Measurements from ENCODE around the gene NECAB3. TPM values are rescaled to one million over a fixed set of nuclear protein-coding genes. Genes with fewer than 3 reads are reported as not detected.

Gene NECAB3
- total and polyA plus RNA-seq, 2 donors (not counting 1 experiment from before 2014, with no cell fraction given), result 8.5 to 11.8 TPM

- no peak overlapping the region for H3K4me3 ChIP-seq (ENCODE audit: control extremely low read depth in 1 of 5, extremely low read depth in 1 of 5, insufficient read depth in 1 of 5, low read depth in 2 of 5, low read length in 4 of 5)
- no peaks in the 10 kb centered on the region for H3K4me1 ChIP-seq (ENCODE audit: control insufficient read depth in 2 of 2, insufficient read depth in 2 of 2, low read length in 2 of 2)
- H2AFZ ChIP-seq (ENCODE audit: insufficient read depth, low read depth, low read length, poor library complexity, severe bottlenecking), result no peak overlapping the region
- H4K20me1 ChIP-seq (ENCODE audit: control insufficient read depth, insufficient read depth, low read length, poor library complexity, severe bottlenecking), result no peaks in the 10 kb centered on the region
- no peaks in the 10 kb centered on the region for H3K27me3 Mint-ChIP-seq
- intact Hi-C loops (cut with micrococcal nuclease), result no loop called here
- H3K4me2 ChIP-seq (replicated peaks; ENCODE audit: low read depth, low read length, poor library complexity, severe bottlenecking), result no peak overlapping the region
- POLR2A ChIA-PET, result no interaction called here
- DNase-seq (no peak), ATAC-seq (ENCODE audit: low read depth) (no peak)
- H3K4me3 Mint-ChIP-seq, result no peak overlapping the region
- H3K9me3 Mint-ChIP-seq (ENCODE audit: insufficient read depth), result no peaks in the 10 kb centered on the region
- no peaks in the 10 kb centered on the region for H3K79me2 ChIP-seq (ENCODE audit: control insufficient read depth, insufficient read depth, low read length)
- no peak overlapping the region for H3K27ac Mint-ChIP-seq
- 98% methylated on average over 28 of the region's 28 CpGs for WGBS (ENCODE audit: insufficient coverage)
- H3K27me3 ChIP-seq (replicated peaks in 1 of 4; ENCODE audit: control extremely low read depth in 1 of 4, control insufficient read depth in 3 of 4, insufficient read depth in 4 of 4, low read length in 3 of 4), result no peaks in the 10 kb centered on the region
- H3K9me3 ChIP-seq (ENCODE audit: control extremely low read depth in 1 of 3, control insufficient read depth in 2 of 3, insufficient read depth in 1 of 3, low read length in 2 of 3), result no peaks in the 10 kb centered on the region
- peaks cover 4% of the 10 kb centered on the region for H3K4me1 Mint-ChIP-seq
- no peak overlapping the region for H3K27ac ChIP-seq (ENCODE audit: low read length in 2 of 2)
- no peak for TF ChIP-seq EZH2 (IDR thresholded peaks at IDR 0.05; ENCODE audit: borderline replicate concordance, insufficient read depth, low read depth, low read length, poor library complexity, severe bottlenecking)
- TF ChIP-seq, protein P1, sequence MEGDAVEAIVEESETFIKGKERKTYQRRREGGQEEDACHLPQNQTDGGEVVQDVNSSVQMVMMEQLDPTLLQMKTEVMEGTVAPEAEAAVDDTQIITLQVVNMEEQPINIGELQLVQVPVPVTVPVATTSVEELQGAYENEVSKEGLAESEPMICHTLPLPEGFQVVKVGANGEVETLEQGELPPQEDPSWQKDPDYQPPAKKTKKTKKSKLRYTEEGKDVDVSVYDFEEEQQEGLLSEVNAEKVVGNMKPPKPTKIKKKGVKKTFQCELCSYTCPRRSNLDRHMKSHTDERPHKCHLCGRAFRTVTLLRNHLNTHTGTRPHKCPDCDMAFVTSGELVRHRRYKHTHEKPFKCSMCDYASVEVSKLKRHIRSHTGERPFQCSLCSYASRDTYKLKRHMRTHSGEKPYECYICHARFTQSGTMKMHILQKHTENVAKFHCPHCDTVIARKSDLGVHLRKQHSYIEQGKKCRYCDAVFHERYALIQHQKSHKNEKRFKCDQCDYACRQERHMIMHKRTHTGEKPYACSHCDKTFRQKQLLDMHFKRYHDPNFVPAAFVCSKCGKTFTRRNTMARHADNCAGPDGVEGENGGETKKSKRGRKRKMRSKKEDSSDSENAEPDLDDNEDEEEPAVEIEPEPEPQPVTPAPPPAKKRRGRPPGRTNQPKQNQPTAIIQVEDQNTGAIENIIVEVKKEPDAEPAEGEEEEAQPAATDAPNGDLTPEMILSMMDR (IDR thresholded peaks at IDR 0.05), result no peak
- CTCF ChIA-PET, result interaction anchor here (0.7 to 1.2 kb wide), 2 partner anchors 23 to 187 kb away, joined by 4 read pairs; no protein-coding TSS in a partner anchor
- peaks cover 0 to 48% of the 10 kb centered on the region in 2 experiments for H3K36me3 ChIP-seq (replicated peaks in 1 of 2; ENCODE audit: control extremely low read depth in 1 of 2, control insufficient read depth in 1 of 2, extremely low read depth in 1 of 2, insufficient read depth in 2 of 2, low read length in 1 of 2)
- no peak overlapping the region for H3K9ac ChIP-seq (ENCODE audit: low read length)
Observed at GRCh38 chr20:33644313-33645071, 29.7 kb downstream of the NECAB3 start.

DNA sequence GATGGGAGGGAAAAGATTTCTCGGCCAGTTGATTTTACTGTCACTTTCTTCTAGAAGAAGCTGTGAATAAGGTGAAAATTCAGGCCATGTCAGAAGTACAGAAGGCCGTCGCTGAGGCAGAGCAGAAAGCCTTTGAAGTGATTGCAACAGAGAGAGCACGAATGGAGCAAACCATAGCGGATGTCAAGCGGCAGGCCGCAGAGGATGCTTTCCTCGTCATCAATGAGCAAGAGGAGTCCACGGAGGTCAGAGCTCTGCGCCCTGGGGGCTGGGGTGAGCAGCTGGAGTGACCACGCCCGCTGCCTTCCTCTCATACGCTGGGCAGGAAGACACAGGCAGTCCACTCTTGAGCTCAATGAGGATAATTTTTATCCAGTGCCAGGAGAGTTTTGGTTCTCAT is 33.9 kb downstream of the NECAB3 start:
- peaks cover 0 to 63% of the 10 kb centered on the region in 2 experiments for H3K36me3 ChIP-seq (replicated peaks in 1 of 2; ENCODE audit: control extremely low read depth in 1 of 2, control insufficient read depth in 1 of 2, extremely low read depth in 1 of 2, insufficient read depth in 2 of 2, low read length in 1 of 2)
- POLR2A ChIA-PET, result interaction anchor here (0.6 kb wide), 1 partner anchor 174 kb away, joined by 3 read pairs; no protein-coding TSS in a partner anchor
- H3K27ac ChIP-seq (ENCODE audit: low read length in 2 of 2), result no peak overlapping the region
- Mint-ChIP-seq H3K4me1 (no peaks in the 10 kb centered on the region), H3K27ac (no peak overlapping the region), H3K27me3 (no peaks in the 10 kb centered on the region), H3K9me3 (ENCODE audit: insufficient read depth) (no peaks in the 10 kb centered on the region), H3K4me3 (no peak overlapping the region)
- CTCF ChIA-PET, result no interaction called here
- DNase-seq (no peak), ATAC-seq (ENCODE audit: low read depth) (no peak)
- H3K4me2 ChIP-seq (replicated peaks; ENCODE audit: low read depth, low read length, poor library complexity, severe bottlenecking), result no peak overlapping the region
- TF ChIP-seq, protein P1 (IDR thresholded peaks at IDR 0.05), result no peak
- no peak for TF ChIP-seq EZH2 (IDR thresholded peaks at IDR 0.05; ENCODE audit: borderline replicate concordance, insufficient read depth, low read depth, low read length, poor library complexity, severe bottlenecking)
- H3K9me3 ChIP-seq (ENCODE audit: control extremely low read depth in 1 of 3, control insufficient read depth in 2 of 3, insufficient read depth in 1 of 3, low read length in 2 of 3), result no peaks in the 10 kb centered on the region
- no peaks in the 10 kb centered on the region for H4K20me1 ChIP-seq (ENCODE audit: control insufficient read depth, insufficient read depth, low read length, poor library complexity, severe bottlenecking)
- H3K79me2 ChIP-seq (ENCODE audit: control insufficient read depth, insufficient read depth, low read length), result no peaks in the 10 kb centered on the region
- no peak overlapping the region for H3K9ac ChIP-seq (ENCODE audit: low read length)
- H3K4me1 ChIP-seq (ENCODE audit: control insufficient read depth in 2 of 2, insufficient read depth in 2 of 2, low read length in 2 of 2), result no peaks in the 10 kb centered on the region
- no peak overlapping the region for H3K4me3 ChIP-seq (ENCODE audit: control extremely low read depth in 1 of 5, extremely low read depth in 1 of 5, insufficient read depth in 1 of 5, low read depth in 2 of 5, low read length in 4 of 5)
- WGBS (ENCODE audit: insufficient coverage), result 97% methylated on average over 13 of the region's 13 CpGs
- no peak overlapping the region for H2AFZ ChIP-seq (ENCODE audit: insufficient read depth, low read depth, low read length, poor library complexity, severe bottlenecking)
- H3K27me3 ChIP-seq (replicated peaks in 1 of 4; ENCODE audit: control extremely low read depth in 1 of 4, control insufficient read depth in 3 of 4, insufficient read depth in 4 of 4, low read length in 3 of 4), result no peaks in the 10 kb centered on the region
- intact Hi-C loops (cut with micrococcal nuclease), result no loop called here

Measured in B cell (primary cell).